A549 treated with AZD9567 at 1 μM for 4 hours (cell line): ENCODE data around the gene CXCR3. TPM values are rescaled to one million over a fixed set of nuclear protein-coding genes. Genes with fewer than 3 reads are reported as not detected.

Source experiments
- total RNA-seq: library from RNA; stranded (reverse); fragments of 200-300 nt; extraction: Qiagen RNA extraction; gene quantifications from 5 replicates; pipeline ENCODE4 v1.2.3, GENCODE V29; 2022; ENCODE audit not compliant: insufficient read depth

CXCR3 gene
- total RNA-seq: 0.07 to 0.15 TPM (median 0.12 TPM) in 4 of 5 replicates, not detected in the other

DNA sequence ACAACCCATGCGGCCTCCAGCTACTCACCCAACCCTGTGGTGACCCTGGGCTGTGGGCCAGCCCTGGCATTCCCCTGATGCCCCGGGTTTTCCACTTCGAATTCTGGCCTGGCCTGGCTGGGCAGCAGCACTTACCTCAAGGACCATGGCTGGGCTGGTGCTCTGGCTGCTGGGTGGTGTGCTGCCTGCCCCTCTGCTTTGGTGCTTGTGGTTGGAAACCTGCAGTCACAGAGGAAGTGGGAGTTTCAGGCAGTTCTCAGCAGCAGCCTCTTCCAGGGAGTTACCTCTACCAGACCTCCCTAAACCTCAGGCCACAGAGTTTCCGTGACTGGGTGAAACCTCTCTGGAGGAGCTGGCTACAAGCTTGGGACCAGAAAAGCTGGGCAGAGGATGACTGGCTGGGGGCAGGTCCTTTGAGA lies at the start of gene CXCR3:
TSS of gene CXCR3 (minus strand) at position 209 of the 419 bp plus-strand sequence. CDS start at position 147, 62 bp downstream.

GRCh38 chrX:71667328-71668247 lies 49.3 kb upstream of the CXCR3 start, which contains the start of gene LOC101059915:
LOC101059915 (plus strand) TSS chrX:71667546.

GRCh38 chrX:71578253-71579135 lies 39.8 kb downstream of the CXCR3 start, which contains the start of gene GCNA:
GCNA (plus strand) TSS chrX:71578437; CDS start chrX:71580822, 2,385 bp downstream.

Other genes with a start within 250 kb of the CXCR3 start
- gene OGT, start 85.4 kb downstream of the CXCR3 start, total RNA-seq: 24.7 to 47.3 TPM (median 43.8 TPM) in 5 replicates
- gene GCNA, start 40.1 kb downstream of the CXCR3 start, total RNA-seq: 1.4 to 2.0 TPM (median 1.6 TPM) in 4 of 5 replicates, not detected in the other
- not detected in 5 replicates for gene CXorf49, start 99.8 kb upstream of the CXCR3 start, total RNA-seq
- gene CXorf49B, start 144.8 kb upstream of the CXCR3 start, total RNA-seq: not detected in 5 replicates